HG03196 (cell line): ENCODE data around the gene PROX2.

Source experiments
- ATAC-seq: cut with Tn5 transposase; IDR thresholded peaks from one replicate; pipeline ENCODE4 v1.9.1; 2021; ENCODE audit not compliant: unreplicated experiment

The PROX2 gene

GRCh38 chr14:74875941-74876913 is at the start of gene PROX2:
Gene PROX2 (minus strand): TSS chr14:74876145. CDS start chr14:74863834, 12,311 bp downstream.
- no peak for ATAC-seq

GRCh38 chr14:74924061-74924460 is 48.1 kb upstream of the PROX2 start:
- no peak for ATAC-seq

GRCh38 chr14:74922752-74923401 is 46.9 kb upstream of the PROX2 start, which contains the start of gene RPS6KL1:
Gene RPS6KL1 (minus strand): TSS chr14:74923260. CDS start chr14:74921541, 1,719 bp downstream.
- peak; percentile 80 for ATAC-seq

GRCh38 chr14:74921987-74922751 is 46.2 kb upstream of the PROX2 start:
- ATAC-seq: no peak

GRCh38 chr14:74921053-74921620 is 45.2 kb upstream of the PROX2 start:
- ATAC-seq: no peak

- ATAC-seq: no peak
These were observed 44.3 kb upstream of the PROX2 start for GRCh38 chr14:74920281-74920680.

- ATAC-seq: no peak
These were observed 43.6 kb upstream of the PROX2 start for GRCh38 chr14:74919421-74920165.

GRCh38 chr14:74918380-74918779 is 42.4 kb upstream of the PROX2 start:
- no peak for ATAC-seq

- ATAC-seq: no peak
These were observed 41.7 kb upstream of the PROX2 start for GRCh38 chr14:74917646-74918081.

GRCh38 chr14:74917178-74917543 is 41.2 kb upstream of the PROX2 start:
- ATAC-seq: no peak

- no peak for ATAC-seq
These were observed 39.9 kb upstream of the PROX2 start for GRCh38 chr14:74915826-74916225.

- ATAC-seq: no peak
These were observed 39.5 kb upstream of the PROX2 start for GRCh38 chr14:74915426-74915825.

- no peak for ATAC-seq
These were observed 38.1 kb upstream of the PROX2 start for GRCh38 chr14:74913986-74914573.

GRCh38 chr14:74913393-74913910 is 37.5 kb upstream of the PROX2 start:
- no peak for ATAC-seq

- ATAC-seq: no peak
These were observed 36.9 kb upstream of the PROX2 start for GRCh38 chr14:74912801-74913200.

GRCh38 chr14:74912111-74912510 is 36.2 kb upstream of the PROX2 start:
- no peak for ATAC-seq

GRCh38 chr14:74911704-74912103 is 35.8 kb upstream of the PROX2 start:
- no peak for ATAC-seq

GRCh38 chr14:74911221-74911620 is 35.3 kb upstream of the PROX2 start:
- no peak for ATAC-seq

- ATAC-seq: no peak
These were observed 34.6 kb upstream of the PROX2 start for GRCh38 chr14:74910556-74910955.

- no peak for ATAC-seq
These were observed 34.0 kb upstream of the PROX2 start for GRCh38 chr14:74909911-74910310.
